ENCODE results near the gene GGACT. TPM values are rescaled to one million over a fixed set of nuclear protein-coding genes. Genes with fewer than 3 reads are reported as not detected.

GGACT gene
- total and polyA plus RNA-seq, 2 donors from 2014 or later: 9.3 to 15.6 TPM

DNA sequence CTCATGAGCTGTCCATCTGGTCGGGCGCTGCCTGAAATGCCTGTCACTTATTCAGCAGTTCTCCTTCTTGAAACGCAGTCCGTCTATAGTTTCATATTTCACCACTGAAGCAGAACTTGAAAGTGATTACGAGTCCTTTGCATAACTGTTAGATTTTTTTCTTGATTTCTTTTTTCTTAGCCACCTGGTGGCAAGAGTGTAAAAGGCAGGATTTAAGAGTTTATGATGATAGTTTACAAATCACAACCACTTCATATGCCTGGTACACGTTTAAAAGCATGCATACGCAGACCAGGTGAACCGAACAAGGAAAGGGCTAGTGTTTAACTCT, 45.8 kb downstream of the GGACT start:
- Histone ChIP-seq H3K9me3 (ENCODE audit: control insufficient read depth in 2 of 3, insufficient read depth in 1 of 3, low read length in 3 of 3) (no peaks in the 10 kb centered on the region), H3K27ac (ENCODE audit: low read depth in 2 of 2, low read length in 2 of 2) (no peak overlapping the region), H3K4me3 (ENCODE audit: low read length in 3 of 3) (no peak overlapping the region), H3K36me3 (ENCODE audit: control insufficient read depth in 2 of 3, insufficient read depth in 3 of 3, low read length in 3 of 3) (no peaks in the 10 kb centered on the region), H3K4me1 (ENCODE audit: control insufficient read depth in 2 of 3, insufficient read depth in 2 of 3, low read depth in 1 of 3, low read length in 3 of 3) (peaks cover 0 to 13% (median 9%) of the 10 kb centered on the region in 3 donors), H3K9ac (ENCODE audit: low read length in 3 of 3) (no peak overlapping the region), H3K27me3 (ENCODE audit: control insufficient read depth, insufficient read depth, low read length) (no peaks in the 10 kb centered on the region)
- TF ChIP-seq, protein P1, sequence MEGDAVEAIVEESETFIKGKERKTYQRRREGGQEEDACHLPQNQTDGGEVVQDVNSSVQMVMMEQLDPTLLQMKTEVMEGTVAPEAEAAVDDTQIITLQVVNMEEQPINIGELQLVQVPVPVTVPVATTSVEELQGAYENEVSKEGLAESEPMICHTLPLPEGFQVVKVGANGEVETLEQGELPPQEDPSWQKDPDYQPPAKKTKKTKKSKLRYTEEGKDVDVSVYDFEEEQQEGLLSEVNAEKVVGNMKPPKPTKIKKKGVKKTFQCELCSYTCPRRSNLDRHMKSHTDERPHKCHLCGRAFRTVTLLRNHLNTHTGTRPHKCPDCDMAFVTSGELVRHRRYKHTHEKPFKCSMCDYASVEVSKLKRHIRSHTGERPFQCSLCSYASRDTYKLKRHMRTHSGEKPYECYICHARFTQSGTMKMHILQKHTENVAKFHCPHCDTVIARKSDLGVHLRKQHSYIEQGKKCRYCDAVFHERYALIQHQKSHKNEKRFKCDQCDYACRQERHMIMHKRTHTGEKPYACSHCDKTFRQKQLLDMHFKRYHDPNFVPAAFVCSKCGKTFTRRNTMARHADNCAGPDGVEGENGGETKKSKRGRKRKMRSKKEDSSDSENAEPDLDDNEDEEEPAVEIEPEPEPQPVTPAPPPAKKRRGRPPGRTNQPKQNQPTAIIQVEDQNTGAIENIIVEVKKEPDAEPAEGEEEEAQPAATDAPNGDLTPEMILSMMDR (IDR thresholded peaks at IDR 0.05; ENCODE audit: borderline replicate concordance, extremely low read depth, insufficient read depth): peak; percentile 37
- DNase-seq: peak in 2 of 5 donors; percentile 45 to 61
- intact Hi-C loops (cut with DNase I): no loop called here
- FAIRE-seq: no peak

DNA sequence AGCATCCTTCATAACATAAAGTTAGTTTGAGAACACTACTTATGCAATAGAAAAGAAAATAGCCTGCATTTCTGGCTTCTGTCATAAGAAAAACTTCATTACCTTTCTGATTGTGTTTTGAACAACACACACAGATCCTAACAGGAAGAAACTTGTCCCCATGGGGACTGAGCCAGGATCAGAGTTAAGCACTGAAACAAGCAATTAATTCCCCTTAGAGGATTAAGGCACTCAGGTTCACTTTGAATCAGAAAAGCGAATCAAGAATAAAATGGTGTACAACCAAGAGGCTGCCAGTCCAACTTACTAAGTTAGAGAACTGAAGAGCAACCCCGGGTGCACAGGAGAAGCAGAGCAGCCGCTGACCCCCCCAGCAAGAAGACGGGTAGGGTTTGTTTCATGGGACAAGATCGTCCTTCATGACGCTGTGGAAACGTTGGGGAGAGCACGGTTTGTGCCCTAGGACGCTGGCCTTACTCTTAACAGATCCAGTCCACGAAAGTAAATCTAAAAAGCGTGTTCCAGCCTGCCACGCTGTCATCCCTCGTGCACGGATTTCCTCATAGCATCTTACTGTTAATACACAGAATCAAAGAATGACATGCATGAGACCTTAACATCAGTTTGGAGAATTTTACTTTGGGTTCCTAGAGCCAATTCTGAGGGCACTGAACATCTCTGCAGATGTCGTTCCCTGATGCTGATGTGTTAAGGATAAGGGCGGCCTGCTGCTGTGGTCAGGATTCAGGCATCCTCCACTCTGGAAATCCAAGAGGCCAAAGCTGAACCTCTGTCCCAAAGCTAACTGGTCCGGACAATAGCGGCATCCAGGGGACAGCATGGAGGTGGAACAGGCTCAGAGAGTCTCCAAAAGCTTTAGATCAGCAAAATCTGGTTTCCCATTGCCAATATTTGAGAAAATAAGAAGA, 46.4 kb downstream of the GGACT start:
- Histone ChIP-seq H3K4me1 (ENCODE audit: control insufficient read depth in 2 of 3, insufficient read depth in 2 of 3, low read depth in 1 of 3, low read length in 3 of 3) (peaks cover 0 to 9% (median 6%) of the 10 kb centered on the region in 3 donors), H3K9me3 (ENCODE audit: control insufficient read depth in 2 of 3, insufficient read depth in 1 of 3, low read length in 3 of 3) (no peaks in the 10 kb centered on the region), H3K36me3 (ENCODE audit: control insufficient read depth in 2 of 3, insufficient read depth in 3 of 3, low read length in 3 of 3) (no peaks in the 10 kb centered on the region), H3K9ac (ENCODE audit: low read length in 3 of 3) (no peak overlapping the region), H3K4me3 (ENCODE audit: low read length in 3 of 3) (no peak overlapping the region), H3K27ac (ENCODE audit: low read depth in 2 of 2, low read length in 2 of 2) (no peak overlapping the region), H3K27me3 (ENCODE audit: control insufficient read depth, insufficient read depth, low read length) (no peaks in the 10 kb centered on the region)
- no peak for FAIRE-seq
- TF ChIP-seq, protein P1 (IDR thresholded peaks at IDR 0.05; ENCODE audit: borderline replicate concordance, extremely low read depth, insufficient read depth): no peak
- intact Hi-C loops (cut with DNase I): no loop called here
- DNase-seq: peak in 1 of 5 donors; percentile 19

DNA sequence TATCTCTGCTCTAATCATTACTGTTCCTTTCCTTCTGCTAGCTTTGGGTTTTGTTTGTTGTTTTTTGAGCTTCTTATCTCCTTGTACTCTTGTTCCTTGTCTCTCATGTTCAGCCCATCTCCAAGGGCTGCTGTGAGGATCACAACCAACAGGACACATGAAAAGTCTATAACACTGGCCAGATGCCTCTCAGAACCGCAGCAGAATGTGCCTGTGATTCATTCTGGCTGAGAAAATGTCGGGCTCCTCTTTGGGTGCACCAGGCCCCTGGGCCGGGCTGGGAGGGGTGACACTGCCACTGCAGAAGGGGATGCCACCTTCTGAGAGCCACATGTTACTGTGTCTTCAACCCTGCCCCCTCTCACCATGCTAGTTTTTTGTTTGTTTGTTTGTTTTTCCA, 48.0 kb downstream of the GGACT start:
- intact Hi-C loops (cut with DNase I): no loop called here
- Histone ChIP-seq H3K27me3 (ENCODE audit: control insufficient read depth, insufficient read depth, low read length) (no peaks in the 10 kb centered on the region), H3K9ac (ENCODE audit: low read length in 3 of 3) (no peak overlapping the region), H3K36me3 (ENCODE audit: control insufficient read depth in 2 of 3, insufficient read depth in 3 of 3, low read length in 3 of 3) (no peaks in the 10 kb centered on the region), H3K9me3 (ENCODE audit: control insufficient read depth in 2 of 3, insufficient read depth in 1 of 3, low read length in 3 of 3) (no peaks in the 10 kb centered on the region), H3K27ac (ENCODE audit: low read depth in 2 of 2, low read length in 2 of 2) (no peak overlapping the region), H3K4me1 (ENCODE audit: control insufficient read depth in 2 of 3, insufficient read depth in 2 of 3, low read depth in 1 of 3, low read length in 3 of 3) (peaks cover 0 to 9% (median 6%) of the 10 kb centered on the region in 3 donors), H3K4me3 (ENCODE audit: low read length in 3 of 3) (no peak overlapping the region)
- DNase-seq (peak in 1 of 5 donors; percentile 32), FAIRE-seq (no peak)
- TF ChIP-seq, protein P1 (IDR thresholded peaks at IDR 0.05; ENCODE audit: borderline replicate concordance, extremely low read depth, insufficient read depth): no peak
